H9 (cell line): ENCODE results near the gene PODXL2. TPM values are rescaled to one million over a fixed set of nuclear protein-coding genes. Genes with fewer than 3 reads are reported as not detected.

Source experiments
- DNase-seq: peaks from one replicate; pipeline ENCODE4 v3.0.0-alpha.2; 2017
- H2AFZ ChIP-seq: one replicate; pipeline ENCODE4 v1.6.1; 2013; ENCODE audit warnings: mild to moderate bottlenecking, low read length, control low read depth, moderate library complexity
- H2AK5ac ChIP-seq: 2 replicates; pipeline ENCODE4 v1.6.1; 2013; ENCODE audit warnings: low read length, control low read depth, mixed read lengths; ENCODE audit not compliant: insufficient read length
- H2BK120ac ChIP-seq: one replicate; pipeline ENCODE4 v1.6.1; 2013; ENCODE audit warnings: low read depth, mild to moderate bottlenecking, low read length, control low read depth, inconsistent platforms; ENCODE audit not compliant: poor library complexity, severe bottlenecking
- H2BK12ac ChIP-seq: 2 replicates; pipeline ENCODE4 v1.6.1; 2013; ENCODE audit warnings: low read length, control low read depth, mixed read lengths, low read depth; ENCODE audit not compliant: insufficient read length
- H2BK15ac ChIP-seq: 2 replicates; pipeline ENCODE4 v1.6.1; 2013; ENCODE audit warnings: low read depth, low read length, control low read depth
- H2BK20ac ChIP-seq: one replicate; pipeline ENCODE4 v1.6.1; 2013; ENCODE audit warnings: low read depth, mild to moderate bottlenecking, low read length, control low read depth, inconsistent platforms; ENCODE audit not compliant: poor library complexity, severe bottlenecking
- H2BK5ac ChIP-seq: 2 replicates; pipeline ENCODE4 v1.6.1; 2013; ENCODE audit warnings: low read length, control low read depth, mixed read lengths; ENCODE audit not compliant: insufficient read length
- H3K14ac ChIP-seq: 2 replicates; pipeline ENCODE4 v1.6.1; 2013; ENCODE audit warnings: low read length, control low read depth; ENCODE audit not compliant: insufficient read depth
- H3K18ac ChIP-seq: 2 replicates; pipeline ENCODE4 v1.6.1; 2013; ENCODE audit warnings: low read depth, mild to moderate bottlenecking, mixed read lengths, low read length, control low read depth; ENCODE audit not compliant: insufficient read length
- H3K23ac ChIP-seq: 2 replicates; pipeline ENCODE4 v1.6.1; 2013; ENCODE audit warnings: low read length, control low read depth, mixed read lengths, low read depth; ENCODE audit not compliant: insufficient read length
- H3K23me2 ChIP-seq: 2 replicates; pipeline ENCODE4 v1.6.1; 2013; ENCODE audit warnings: low read depth, mild to moderate bottlenecking, mixed read lengths, low read length, control low read depth; ENCODE audit not compliant: insufficient read length, poor library complexity, severe bottlenecking
- H3K27ac ChIP-seq: 2 replicates; pipeline ENCODE4 v1.5.1; 2013; ENCODE audit warnings: low read length, control low read depth, mixed read lengths, low read depth; ENCODE audit not compliant: insufficient read length
- H3K27me3 ChIP-seq: 2 replicates; pipeline ENCODE4 v1.6.1; 2013; ENCODE audit warnings: low read length, control low read depth, inconsistent platforms; ENCODE audit not compliant: insufficient read depth
- H3K4ac ChIP-seq: 2 replicates; pipeline ENCODE4 v1.6.1; 2013; ENCODE audit warnings: low read depth, mild to moderate bottlenecking, control low read depth, inconsistent platforms, low read length, moderate library complexity
- H3K4me1 ChIP-seq: 2 replicates; pipeline ENCODE4 v1.6.1; 2013; ENCODE audit warnings: low read length, control low read depth, inconsistent platforms; ENCODE audit not compliant: insufficient read depth
- H3K4me2 ChIP-seq: 2 replicates; pipeline ENCODE4 v1.6.1; 2013; ENCODE audit warnings: low read length, control low read depth, mixed read lengths; ENCODE audit not compliant: insufficient read length, insufficient read depth
- H3K56ac ChIP-seq: 2 replicates; pipeline ENCODE4 v1.6.1; 2013; ENCODE audit warnings: low read depth, mild to moderate bottlenecking, mixed read lengths, low read length, control low read depth; ENCODE audit not compliant: insufficient read length
- H3K79me1 ChIP-seq: 2 replicates; pipeline ENCODE4 v1.6.1; 2013; ENCODE audit warnings: low read depth, mild to moderate bottlenecking, moderate library complexity, low read length, control low read depth, inconsistent platforms; ENCODE audit not compliant: insufficient read depth, poor library complexity, severe bottlenecking
- H3K79me2 ChIP-seq: 2 replicates; pipeline ENCODE4 v1.6.1; 2013; ENCODE audit warnings: low read length, control low read depth, inconsistent platforms; ENCODE audit not compliant: insufficient read depth
- H3K9ac ChIP-seq: 2 replicates; pipeline ENCODE4 v1.6.1; 2013; ENCODE audit warnings: low read length, control low read depth, mixed read lengths; ENCODE audit not compliant: insufficient read length; ENCODE audit errors: extremely low read depth
- H3K9me3 ChIP-seq: one replicate; pipeline ENCODE4 v1.6.1; 2013; ENCODE audit warnings: low read depth, low read length, inconsistent platforms; ENCODE audit not compliant: control insufficient read depth
- H3T11ph ChIP-seq: one replicate; pipeline ENCODE4 v1.6.1; 2013; ENCODE audit warnings: mild to moderate bottlenecking, low read length, control low read depth, inconsistent platforms
- H4K20me1 ChIP-seq: one replicate; pipeline ENCODE4 v1.6.1; 2013; ENCODE audit not compliant: control insufficient read depth, insufficient read length, insufficient read depth
- H4K5ac ChIP-seq: 2 replicates; pipeline ENCODE4 v1.6.1; 2013; ENCODE audit warnings: low read depth, mild to moderate bottlenecking, mixed read lengths, low read length, control low read depth; ENCODE audit not compliant: insufficient read length
- H4K8ac ChIP-seq: replicated peaks from 2 replicates; pipeline ENCODE4 v1.6.1; 2013; ENCODE audit warnings: low read length, control low read depth, mixed read lengths, low read depth; ENCODE audit not compliant: insufficient read length
- H4K91ac ChIP-seq: 2 replicates; pipeline ENCODE4 v1.6.1; 2013; ENCODE audit warnings: low read depth, mild to moderate bottlenecking, moderate library complexity, mixed read lengths, low read length, control low read depth; ENCODE audit not compliant: insufficient read length
- H3K27ac Mint-ChIP-seq, 3 experiments: 2 replicates in 2 of 3; 3 replicates in 1 of 3; pipeline ENCODE4 v1.8.0; 2020 to 2021; ENCODE audit warnings: mixed read lengths in 3 of 3, mild to moderate bottlenecking in 1 of 3, moderate library complexity in 1 of 3
- H3K27me3 Mint-ChIP-seq: 2 replicates; pipeline ENCODE4 v1.8.0; 2021; ENCODE audit warnings: low read depth, mild to moderate bottlenecking, moderate library complexity, mixed read lengths
- H3K36me3 Mint-ChIP-seq, 3 experiments: 2 replicates in 2 of 3; 3 replicates in 1 of 3; pipeline ENCODE4 v1.8.0; 2020 to 2021; ENCODE audit warnings: low read depth in 3 of 3, mixed read lengths in 3 of 3; ENCODE audit not compliant: insufficient read depth in 1 of 3
- H3K4me1 Mint-ChIP-seq, 2 experiments: 2 replicates each; pipeline ENCODE4 v1.8.0; 2020; ENCODE audit warnings: mixed read lengths in 2 of 2
- H3K4me3 Mint-ChIP-seq, 2 experiments: 2 replicates in 1 of 2; 3 replicates in 1 of 2; pipeline ENCODE4 v1.8.0; 2020 to 2021; ENCODE audit warnings: mild to moderate bottlenecking in 2 of 2, mixed read lengths in 2 of 2, moderate library complexity in 1 of 2
- H3K9me3 Mint-ChIP-seq, 2 experiments: 2 replicates in 1 of 2; 3 replicates in 1 of 2; pipeline ENCODE4 v1.8.0; 2020; ENCODE audit warnings: mild to moderate bottlenecking in 2 of 2, mixed read lengths in 2 of 2, moderate library complexity in 1 of 2
- WGBS: extraction: QIAGEN DNeasy Blood & Tissue Kit; methylation state at CpG from one replicate; pipeline ENCODE4 v1.1.7; 2013; ENCODE audit warnings: missing lambda C conversion rate, low lambda C conversion rate, mixed read lengths; ENCODE audit not compliant: insufficient read length; ENCODE audit errors: extremely low coverage; 5-methylcytosine and 5-hydroxymethylcytosine counted together
- total RNA-seq: library from RNA; stranded (reverse); gene quantifications from 2 replicates; pipeline ENCODE4 v1.2.1, GENCODE V29; 2021
- TF ChIP-seq, protein P1 (sequence below): fragments of 200-600 bp; sonication (generic); conservative IDR thresholded peaks from 3 replicates; pipeline ENCODE4 v1.8.0; 2021; ENCODE audit warnings: antibody characterized with exemption, mild to moderate bottlenecking

Gene PODXL2
- total RNA-seq, 1 experiment from 2014 or later = 24.6 TPM

DNA sequence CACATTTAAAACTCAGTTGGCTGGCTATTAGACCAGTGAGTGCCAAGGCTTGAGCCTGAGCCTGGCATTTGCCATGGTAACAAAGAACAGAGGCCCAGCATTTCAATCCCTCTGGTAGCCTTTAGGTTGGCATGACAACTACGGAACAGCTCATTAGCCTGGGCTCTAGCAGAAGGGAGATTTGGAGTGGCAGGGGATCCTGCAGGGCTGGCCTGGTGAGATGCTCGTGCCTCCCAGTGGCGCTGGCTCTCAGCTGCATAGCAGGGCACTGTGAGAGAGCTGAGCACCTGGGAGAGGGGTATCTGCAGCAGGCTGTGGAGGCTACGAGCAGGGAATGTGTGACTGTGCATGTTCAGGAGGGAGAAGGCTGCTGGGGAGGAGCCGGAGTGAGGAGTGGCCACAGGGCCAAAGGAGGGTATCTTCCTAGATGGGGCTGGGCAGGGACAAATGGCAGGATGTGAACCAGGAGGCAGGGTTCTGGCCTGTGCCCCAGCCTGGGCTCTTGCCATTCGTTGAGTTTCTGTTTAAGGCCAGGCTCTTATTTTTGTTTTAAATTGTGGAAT lies 38.2 kb downstream of the PODXL2 start:
- no peak overlapping the region for H3T11ph ChIP-seq
- Mint-ChIP-seq H3K27ac (no peak overlapping the region), H3K4me3 (no peak overlapping the region), H3K4me1 (peaks cover 2 to 3% of the 10 kb centered on the region in 2 experiments; a peak in 3 of 4 replicates), H3K9me3 (no peaks in the 10 kb centered on the region), H3K36me3 (peaks cover 9 to 21% (median 11%) of the 10 kb centered on the region in 3 experiments), H3K27me3 (no peaks in the 10 kb centered on the region)
- no peak overlapping the region for H3K14ac ChIP-seq
- no peaks in the 10 kb centered on the region for H3K79me1 ChIP-seq
- H4K8ac ChIP-seq = no peak overlapping the region
- no peak overlapping the region for H3K56ac ChIP-seq
- no peak overlapping the region for H2AK5ac ChIP-seq
- H3K4me1 ChIP-seq = no peaks in the 10 kb centered on the region
- H3K4ac ChIP-seq = no peak overlapping the region
- no peak overlapping the region for H3K9ac ChIP-seq
- no CpG with 5 or more reads among the region's 6 CpGs for WGBS
- H3K23ac ChIP-seq = no peak overlapping the region
- H2BK12ac ChIP-seq = no peak overlapping the region
- H3K4me2 ChIP-seq = no peak overlapping the region
- H2BK20ac ChIP-seq = no peak overlapping the region
- no peaks in the 10 kb centered on the region for H4K20me1 ChIP-seq
- no peaks in the 10 kb centered on the region for H3K79me2 ChIP-seq
- no peaks in the 10 kb centered on the region for H3K27me3 ChIP-seq
- no peak overlapping the region for H4K5ac ChIP-seq
- no peaks in the 10 kb centered on the region for H3K9me3 ChIP-seq
- H2AFZ ChIP-seq = no peak overlapping the region
- no peak for DNase-seq
- H4K91ac ChIP-seq = no peak overlapping the region
- H2BK15ac ChIP-seq = no peak overlapping the region
- no peak overlapping the region for H3K18ac ChIP-seq
- TF ChIP-seq, protein P1, sequence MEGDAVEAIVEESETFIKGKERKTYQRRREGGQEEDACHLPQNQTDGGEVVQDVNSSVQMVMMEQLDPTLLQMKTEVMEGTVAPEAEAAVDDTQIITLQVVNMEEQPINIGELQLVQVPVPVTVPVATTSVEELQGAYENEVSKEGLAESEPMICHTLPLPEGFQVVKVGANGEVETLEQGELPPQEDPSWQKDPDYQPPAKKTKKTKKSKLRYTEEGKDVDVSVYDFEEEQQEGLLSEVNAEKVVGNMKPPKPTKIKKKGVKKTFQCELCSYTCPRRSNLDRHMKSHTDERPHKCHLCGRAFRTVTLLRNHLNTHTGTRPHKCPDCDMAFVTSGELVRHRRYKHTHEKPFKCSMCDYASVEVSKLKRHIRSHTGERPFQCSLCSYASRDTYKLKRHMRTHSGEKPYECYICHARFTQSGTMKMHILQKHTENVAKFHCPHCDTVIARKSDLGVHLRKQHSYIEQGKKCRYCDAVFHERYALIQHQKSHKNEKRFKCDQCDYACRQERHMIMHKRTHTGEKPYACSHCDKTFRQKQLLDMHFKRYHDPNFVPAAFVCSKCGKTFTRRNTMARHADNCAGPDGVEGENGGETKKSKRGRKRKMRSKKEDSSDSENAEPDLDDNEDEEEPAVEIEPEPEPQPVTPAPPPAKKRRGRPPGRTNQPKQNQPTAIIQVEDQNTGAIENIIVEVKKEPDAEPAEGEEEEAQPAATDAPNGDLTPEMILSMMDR = no peak
- peaks cover 3% of the 10 kb centered on the region for H3K23me2 ChIP-seq
- H2BK120ac ChIP-seq = no peak overlapping the region
- no peak overlapping the region for H2BK5ac ChIP-seq
- no peak overlapping the region for H3K27ac ChIP-seq
